Stimulated activated CD4-positive, alpha-beta T cell treated with anti-CD3 and anti-CD28 coated beads, Interleukin-15, amount 100 ng/mL, for 1 hour (primary cell): ENCODE results near the gene SYT3.

ENCODE experiments used
- DNase-seq, 2 donors: peaks; one replicate each; pipeline ENCODE4 v3.0.0-alpha.2; 2020; ENCODE audit warnings: low read depth in 1 of 2, low spot score in 1 of 2

SYT3 gene

DNA sequence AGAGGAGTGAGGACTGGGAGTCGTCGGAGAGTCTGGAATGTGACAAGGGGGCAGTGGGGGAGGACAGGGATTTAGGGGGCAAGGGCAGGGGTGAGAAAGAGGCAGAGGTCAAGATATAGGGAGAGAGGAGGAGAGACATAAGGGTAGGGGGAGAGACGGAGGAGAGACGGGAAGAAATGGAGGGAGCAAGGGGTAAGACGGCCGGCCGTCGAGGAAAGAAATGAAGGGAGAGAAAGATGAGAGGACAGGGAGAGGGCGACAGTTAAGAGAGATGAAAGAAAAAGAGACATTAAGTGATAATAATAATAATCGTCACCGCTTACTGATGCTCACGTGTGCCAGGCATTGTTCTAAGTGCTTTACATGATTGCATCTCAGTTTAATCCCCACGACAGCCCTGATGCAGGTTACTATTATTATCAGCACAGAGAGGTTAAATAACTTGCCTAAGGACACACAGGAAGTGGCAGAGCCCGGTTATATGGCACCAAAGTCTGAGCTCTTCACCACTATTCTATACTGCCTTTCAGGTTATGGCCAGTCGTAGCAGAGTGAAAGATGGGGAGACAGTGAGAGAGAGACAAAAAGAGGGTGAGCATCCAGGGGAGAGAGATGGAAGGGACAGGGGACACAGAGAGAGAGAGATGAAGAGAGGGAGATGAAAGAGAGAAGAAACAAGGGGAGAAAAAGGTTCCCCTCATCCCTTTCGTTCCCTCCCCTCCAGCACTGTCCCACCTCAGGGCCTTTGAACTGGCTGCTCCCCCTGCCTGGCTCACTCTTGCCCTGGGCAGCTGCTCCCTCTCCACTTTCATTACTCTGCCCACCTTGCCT, 23.2 kb upstream of the SYT3 start:
- DNase-seq = no peak

DNA sequence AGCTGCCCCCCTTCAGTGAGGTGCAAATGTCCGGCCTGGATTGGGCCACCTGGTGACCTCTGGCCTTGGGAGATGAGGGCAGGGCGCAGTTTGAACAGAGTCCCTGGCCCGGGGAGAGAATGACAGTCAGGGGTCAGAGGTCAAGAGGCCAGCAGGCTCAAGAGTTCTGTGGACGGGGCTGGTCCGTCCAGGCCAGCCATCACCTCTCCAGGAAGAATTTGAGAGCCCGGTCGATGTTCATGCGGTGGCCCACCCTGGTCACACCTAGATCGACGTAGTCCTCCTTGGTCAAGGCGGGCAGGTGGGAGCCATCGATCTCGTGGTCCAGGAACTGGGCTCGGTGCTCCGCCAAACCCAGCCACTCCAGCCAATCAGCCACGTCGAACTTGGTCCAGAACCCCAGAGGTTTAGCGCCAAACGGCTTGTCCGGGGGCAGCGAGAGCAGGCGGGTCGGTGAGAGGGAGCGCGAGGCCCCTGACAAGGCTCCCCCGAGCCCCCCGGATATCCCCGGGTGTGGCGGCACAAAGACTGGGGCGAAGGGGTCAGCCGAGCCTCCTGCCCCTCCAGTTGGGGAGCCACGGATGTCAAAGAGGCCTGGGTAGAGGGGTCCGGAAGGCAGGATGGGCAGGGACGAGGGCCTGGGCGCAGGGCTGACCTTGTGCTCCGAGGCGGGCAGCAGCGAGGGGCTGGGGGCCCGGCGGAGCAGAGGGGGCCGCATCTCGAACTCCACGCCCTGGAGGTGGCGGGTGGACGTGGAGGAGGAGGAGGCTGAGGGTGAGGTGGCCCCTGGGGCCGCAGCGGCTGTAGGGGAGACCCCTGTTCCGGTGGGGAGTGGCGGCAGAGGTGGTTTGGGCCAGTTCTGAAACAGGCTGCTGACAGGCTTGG, 22.3 kb upstream of the SYT3 start:
- no peak for DNase-seq

DNA sequence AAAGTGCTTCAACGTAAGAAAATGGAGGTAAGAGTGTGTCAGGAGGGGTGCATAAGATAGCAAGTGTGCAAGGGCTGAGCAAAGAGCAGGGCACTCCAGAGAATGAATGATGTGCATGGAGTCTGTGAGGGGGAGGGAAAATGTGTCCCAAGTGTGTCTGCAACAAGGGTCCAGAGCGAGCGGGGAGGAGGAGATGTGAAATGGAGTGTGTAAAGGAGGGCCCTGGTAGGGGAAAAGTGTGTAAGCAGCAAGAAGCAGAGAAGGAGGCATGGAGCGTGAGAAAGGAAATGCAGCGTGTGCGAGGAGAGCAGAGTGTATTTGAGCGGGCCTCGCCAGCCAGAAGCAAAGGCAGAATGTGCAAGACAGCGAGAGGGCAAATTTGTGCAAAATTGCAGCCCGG, 21.3 kb upstream of the SYT3 start:
- no peak for DNase-seq

DNA sequence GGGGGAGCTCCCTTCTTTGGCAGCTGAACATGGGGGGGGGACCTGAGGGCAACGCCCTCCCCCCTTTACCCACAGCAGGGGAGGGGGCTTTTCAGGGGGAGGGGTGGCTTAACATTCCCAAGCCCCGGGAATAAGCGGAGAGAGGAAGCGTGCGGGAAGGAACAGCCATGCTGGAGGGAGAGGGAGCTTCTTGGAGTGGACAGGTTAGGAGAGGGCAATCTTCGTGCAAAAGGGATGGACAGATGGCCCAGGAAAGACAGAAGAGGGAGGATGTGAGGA, 20.3 kb upstream of the SYT3 start:
- no peak for DNase-seq

DNA sequence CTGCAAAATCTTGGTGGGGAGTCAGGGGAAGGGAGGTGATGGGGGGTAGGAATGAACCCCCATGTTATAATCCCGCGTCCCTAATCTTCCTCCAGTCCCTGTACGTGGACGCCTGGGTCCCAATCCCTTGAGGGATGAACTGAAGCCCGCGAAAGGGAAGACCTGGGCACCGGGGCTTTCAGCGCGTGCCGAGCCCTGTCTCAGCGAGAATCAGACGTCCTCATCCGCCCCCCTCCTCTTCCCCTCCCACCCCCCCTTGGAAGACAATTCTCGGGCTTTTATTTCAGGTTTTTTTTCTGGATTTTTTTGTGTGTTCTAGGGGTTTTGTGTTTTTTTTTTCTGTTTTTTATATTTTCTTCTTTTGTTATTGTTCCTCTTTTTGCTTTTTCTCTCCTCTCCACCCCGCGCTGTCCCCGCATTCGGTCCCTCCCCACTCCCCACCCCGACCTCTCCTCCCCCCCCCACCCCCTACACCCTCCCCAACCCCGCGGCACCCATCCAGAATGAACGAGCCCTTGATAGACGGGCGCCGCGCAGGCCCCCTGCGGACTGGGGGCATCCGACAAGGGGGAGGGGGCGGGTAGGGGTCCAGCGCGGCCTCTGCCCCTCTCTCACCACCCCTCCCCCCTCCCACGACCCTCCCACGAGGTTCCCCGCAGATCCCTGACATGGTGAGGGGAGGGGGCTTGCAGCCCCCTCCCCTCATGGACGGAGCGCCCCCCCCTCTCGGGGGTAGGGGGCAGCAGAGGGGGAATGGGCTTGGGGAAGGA, 19.8 kb upstream of the SYT3 start:
- no peak for DNase-seq

DNA sequence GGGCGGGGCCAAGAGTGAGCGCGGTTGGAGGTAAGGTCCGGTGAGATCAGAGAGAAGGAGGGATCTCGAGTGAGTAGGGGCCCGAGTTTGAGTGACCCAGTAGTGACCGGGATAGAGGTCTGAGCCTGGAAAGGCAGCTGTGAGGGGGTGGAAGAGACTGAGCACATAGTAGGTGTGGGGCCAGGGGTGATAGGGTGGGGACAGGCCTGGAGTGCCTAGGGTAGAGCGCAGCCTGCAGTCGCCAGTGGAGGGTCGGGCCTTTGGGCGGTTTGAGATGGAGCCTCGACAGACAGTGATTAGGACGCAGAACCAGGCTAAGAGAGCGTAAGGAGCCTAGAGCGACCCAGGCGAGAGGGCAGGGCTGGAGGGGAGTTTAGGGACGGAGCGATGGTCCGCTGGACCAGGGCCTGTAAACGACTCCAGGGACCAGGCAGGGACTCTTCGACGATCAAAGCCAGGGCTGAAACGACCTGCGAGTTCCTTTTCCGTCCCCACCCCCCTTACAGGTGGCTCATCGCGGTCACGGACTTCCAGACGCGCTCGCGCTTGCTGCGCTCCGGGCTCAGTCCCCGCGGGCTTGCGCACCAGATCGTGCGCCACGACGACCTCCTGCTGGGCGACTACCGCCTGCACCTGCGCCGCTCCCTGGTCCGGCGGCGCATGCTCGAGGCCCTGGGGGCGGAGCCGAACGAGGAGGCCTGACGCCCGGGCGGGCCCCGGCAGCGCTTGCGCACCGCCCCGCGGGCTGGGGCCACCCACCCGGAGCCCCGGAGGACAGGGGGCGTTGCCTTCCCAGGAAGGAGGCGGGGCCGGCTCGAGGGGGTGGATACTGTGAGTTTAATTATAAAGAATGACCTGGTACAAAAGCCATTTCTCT, 19.0 kb upstream of the SYT3 start:
- DNase-seq = peak in 1 of 2 donors; percentile 45

DNA sequence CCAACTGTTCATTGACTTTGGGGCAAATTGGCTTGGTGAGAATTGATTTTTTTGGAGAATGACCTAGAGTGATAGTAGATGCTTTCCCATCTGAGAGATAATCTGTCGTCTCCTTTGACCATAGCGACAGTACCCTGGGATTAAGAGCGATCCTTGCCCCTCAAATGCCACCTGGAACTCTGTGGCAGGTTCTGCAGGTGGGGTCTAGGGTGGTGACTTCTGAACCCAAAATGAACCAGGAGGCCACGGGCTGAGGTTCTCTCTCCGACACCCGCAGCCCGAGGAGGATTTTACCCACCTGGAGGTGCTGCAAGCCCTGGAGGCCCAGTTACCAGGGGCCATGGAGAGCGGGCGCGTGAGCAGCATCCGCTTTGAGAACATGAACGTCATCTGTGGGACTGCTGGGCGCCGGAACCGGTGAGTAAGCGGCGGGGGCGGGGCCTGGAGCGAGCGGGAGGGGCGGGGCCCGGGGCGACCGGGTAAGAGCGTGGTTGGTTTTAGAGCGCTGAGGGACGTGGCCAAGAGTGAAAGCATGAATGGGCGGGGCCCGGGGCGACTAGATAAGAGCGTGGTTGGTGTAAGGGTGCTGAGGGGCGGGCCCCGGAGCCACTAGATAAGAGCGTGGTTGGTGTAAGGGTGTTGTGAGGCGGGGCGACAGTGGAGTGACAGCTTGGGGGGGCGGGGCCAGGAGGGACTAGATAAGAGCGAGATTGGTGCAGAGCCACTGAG, 18.2 kb upstream of the SYT3 start:
- peak; percentile 26 to 79 for DNase-seq

DNA sequence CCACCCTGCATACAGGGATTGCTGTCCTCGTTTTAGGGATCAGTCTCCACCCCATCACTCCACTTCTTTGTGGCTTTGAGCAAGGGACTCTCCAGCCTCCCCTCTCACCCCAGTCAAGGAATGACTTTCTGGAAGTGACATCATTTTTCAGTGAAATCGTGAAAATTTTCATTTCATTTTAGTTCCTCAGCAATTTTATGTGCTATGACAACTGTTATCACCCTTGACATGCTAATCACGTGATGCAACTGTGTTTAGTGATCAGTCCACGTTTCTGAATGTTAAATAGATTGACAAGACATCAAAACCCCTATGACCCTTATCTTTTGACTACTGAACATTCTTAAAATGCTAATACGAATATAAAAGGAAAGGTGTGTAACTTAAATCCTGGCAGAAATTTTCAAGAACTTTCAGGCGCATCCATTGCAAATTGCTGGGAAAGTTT, 17.6 kb upstream of the SYT3 start:
- no peak for DNase-seq

DNA sequence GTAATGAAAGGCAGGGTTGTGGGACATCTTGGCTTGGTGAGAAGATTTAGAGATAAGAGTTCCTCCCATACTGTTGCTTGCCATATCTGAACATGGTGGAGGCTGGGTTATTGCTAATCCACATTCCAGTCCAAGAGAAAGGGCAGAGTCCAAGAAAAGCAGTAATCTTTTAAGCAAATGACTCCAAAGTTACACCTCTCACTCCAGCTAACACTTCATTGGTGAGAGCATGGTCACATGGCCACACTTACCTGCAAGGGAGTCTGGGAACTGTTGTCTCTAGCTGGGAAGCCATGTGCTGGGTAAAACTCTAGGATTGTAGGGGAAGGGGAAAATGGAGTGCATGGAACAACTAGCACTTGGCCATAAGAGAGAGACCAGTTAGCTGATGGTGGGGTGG, 15.2 kb upstream of the SYT3 start:
- no peak for DNase-seq

DNA sequence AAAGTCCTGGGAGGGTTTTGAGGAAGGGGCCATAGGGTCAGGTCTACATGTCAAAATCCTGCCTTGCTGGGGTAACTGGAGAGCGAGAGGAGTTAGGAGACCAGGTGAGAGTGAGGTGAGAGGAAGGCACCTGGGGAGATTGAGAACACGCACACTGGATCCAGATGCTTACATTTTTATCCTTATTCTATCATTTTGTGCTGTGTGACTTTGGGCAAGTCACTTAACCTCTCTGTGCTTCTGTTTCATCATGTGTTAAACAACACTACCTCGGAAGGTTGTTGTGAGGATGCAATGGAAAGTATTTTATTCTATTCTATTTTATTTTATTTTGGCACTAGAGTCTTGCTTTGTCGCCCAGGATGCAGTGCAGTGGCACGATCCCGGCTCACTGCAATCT, 13.0 kb upstream of the SYT3 start:
- no peak for DNase-seq

DNA sequence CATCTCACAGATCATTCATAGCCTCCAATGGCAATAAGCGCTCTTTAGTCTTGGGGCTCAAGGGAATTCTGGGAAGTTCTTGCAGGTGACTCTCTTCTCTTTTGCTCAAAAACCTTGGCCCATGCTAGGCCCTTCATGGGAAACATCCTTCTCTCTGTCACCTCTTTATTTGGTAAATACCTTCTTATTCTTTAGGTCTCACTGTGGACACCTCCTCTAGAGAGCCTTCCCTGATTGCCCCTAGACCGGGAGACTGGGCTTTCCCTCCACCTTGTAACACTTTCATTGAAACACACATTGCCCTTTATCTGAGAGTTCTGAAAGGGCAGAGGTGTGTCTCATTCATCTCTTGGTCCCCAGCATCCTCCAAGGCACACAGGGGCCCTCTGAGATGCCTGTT, 11.5 kb upstream of the SYT3 start:
- DNase-seq = no peak

DNA sequence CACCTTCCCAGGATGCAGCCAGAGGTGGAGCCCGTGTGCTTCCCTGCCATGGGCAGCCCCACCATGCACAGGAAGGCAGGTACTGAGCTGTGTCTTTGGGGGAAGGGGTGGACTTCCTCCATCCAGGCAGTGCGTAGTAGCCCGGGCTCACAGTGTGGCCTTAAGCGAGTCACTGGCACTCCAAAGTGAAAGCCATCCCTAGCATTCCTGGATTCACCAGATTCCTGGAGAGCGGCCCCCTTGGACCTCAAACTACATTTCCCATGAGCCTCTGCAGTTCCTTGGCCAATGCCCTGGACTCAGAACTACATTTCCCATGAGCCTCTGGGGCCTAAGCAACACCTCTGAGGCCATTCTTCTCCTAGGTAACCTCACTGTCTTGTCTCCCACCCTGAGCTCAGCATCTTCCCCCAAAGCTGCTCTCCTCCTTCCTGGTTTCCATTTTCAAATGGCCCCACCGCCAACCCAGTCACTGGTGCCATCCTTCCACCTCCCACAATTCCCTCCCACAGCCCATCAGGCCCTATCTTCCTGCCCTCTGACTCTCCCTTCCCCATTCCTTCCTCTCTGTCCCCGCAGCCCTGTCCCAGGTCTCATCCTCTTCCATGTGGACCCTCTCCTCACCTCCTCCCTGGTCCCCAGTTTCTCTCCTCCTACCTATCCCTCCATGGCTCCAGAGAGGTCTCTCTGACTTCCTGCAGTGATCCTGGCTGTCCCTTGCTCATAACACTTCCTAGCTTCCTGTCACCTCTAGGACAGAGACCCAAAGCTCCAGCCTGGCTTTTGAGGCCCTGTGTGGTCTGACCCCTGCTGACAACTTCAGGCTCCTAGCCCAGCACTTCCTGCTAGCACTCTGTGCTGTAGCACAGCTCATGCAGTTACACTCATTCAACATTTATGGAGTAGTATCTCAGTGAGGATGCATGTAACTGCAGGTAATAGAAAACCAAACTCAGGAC, 10.0 kb upstream of the SYT3 start, which contains the start of gene C19orf81:
C19orf81 (plus strand) TSS at position 13 of the 959 bp plus-strand sequence; CDS start at position 13, 0 bp downstream.
- DNase-seq = no peak

DNA sequence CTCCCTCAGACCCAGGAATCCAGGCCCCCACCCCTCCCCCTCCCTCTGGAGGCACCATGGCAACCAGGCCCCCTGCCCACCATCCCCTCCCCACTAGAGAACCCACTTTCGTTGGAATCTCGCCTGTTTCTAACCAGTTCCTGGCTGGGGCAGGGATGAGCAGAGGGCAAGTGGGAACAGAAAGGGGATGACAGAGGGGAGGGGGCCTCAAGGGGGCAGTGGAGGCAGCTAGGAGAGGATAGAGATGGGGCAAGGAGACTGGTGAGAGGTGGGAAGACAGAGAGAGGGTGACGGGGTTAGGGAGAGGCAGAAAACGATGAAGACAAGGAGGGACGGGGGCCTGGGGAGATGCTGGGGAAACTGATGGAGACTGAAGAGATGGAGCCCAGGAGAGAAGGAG, 9.0 kb upstream of the SYT3 start:
- no peak for DNase-seq

DNA sequence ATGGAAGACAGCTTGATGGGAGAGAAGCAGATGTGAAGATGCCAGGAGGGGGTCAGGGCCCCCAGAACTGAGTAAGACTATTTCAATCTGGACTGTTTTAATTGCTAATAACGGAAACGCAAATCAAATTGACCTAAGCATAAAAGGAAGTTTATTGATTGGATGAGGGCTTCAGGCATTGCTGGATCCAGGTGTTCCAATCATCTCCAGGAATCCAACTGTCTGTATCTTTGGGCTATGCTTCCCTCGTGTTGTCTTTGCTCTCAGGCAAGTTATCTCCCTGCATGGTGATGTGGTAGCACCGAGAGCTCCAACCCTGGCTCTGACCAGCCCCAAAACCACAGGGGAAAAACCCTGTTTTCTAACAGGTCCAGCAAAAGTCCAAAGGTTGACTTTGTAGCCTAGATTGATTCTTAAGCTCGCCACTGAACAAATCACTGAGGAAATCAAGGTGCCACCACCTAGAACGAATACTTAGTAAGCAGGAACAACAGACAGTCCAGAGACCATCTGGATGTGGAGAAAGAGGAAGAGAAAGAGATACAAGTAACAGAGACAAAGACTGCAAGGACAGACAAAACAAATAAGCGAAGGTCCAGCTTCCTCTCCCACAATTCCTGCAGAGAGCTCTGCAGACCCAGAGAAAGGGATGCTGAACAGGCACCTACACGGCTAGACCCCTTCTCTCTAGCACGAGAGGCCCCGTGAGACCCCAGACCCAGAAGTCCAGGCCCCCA, 8.4 kb upstream of the SYT3 start:
- DNase-seq = no peak

DNA sequence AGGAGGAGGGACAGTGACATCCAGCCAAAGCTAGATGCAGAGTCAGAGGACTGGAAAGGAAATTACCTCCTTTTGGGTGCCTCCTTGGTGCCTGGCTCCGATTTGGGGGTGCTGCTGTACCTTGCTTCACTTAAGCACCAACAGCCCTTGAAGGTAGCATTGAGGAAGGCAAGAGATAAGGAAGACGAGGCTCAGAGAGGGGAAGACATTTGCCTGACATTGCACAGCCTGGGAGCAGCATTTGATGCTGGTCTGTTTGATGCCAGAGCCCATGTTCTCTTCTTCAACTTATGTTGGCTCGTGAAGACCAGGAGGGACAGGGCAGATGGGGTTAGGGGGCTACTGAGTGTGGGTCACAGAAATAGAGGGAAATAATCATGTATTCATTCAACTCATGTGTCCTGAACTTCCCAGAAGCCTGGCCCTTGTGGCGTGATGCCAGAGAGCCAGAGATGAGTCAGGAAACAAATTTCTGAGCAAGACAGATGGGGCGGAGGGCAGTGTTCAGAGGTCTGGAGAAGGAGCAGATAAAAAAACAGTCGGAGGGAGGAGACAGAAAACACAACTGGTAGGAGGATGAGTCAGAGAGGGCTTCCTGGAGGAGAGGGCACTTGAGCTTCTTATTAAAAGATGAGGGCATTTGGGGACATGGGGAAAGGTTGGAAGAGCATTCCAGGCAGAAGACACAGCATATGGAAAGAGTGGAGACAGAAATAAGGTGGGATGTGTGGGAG, 6.6 kb upstream of the SYT3 start:
- DNase-seq = no peak

DNA sequence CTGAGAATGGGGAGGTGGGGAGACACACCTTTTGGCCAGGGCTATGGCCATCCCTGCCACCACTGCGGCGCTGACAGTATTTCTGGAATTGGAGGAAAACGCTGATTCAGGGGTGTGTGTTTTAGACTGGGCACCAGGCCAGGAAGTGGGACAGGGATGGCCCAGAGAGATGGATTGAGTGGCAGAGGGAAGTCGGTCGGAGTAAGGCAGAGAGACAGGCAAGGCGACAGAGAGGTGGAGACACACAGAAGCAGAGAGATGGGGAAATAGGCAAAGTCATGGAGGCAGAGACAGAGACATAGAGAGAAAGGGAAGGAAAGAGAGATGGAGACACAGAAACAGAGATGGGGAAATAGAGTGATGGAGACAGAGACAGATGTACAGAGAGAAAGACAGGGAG, 5.4 kb upstream of the SYT3 start:
- DNase-seq = no peak

DNA sequence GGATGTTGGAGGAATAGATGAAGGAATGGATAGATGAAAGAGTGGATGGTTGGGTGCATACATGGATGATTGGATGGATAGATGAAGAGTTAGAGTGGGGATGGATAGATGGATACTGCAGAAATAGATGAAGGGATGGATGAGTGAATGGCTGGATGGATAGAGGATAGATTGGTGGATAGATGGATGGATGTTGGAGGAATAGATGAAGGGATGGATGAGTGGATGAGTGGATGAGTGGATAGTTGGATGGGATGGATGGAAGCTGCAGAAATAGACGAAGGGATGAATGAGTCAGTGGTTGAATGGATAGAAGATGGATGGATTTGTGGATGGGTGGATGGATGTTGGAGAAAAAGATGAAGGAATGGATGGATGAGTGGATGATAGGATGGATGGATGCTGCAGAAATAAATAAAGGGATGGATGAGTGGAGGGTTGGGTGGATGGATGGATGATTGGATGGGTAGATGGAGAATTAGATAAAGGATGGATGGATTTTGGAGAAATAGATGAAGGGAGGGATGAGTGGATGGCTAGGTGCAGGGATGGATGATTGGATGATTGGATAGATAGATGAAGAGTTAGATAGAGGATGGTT, 4.7 kb upstream of the SYT3 start:
- DNase-seq = no peak
